ENCODE data around the gene SRBD1.

SRBD1 gene

GRCh38 chr2:45459860-45460259 is 151.2 kb downstream of the SRBD1 start:
- H3K36me3 ChIP-seq (ENCODE audit: control insufficient read depth, insufficient read depth, low read length), result no peaks in the 10 kb centered on the region
- no peak for TF ChIP-seq CTCF (IDR thresholded peaks at IDR 0.05; ENCODE audit: insufficient read depth, low read length, poor library complexity, severe bottlenecking)
- no peak overlapping the region for H3K4me3 ChIP-seq (replicated peaks; ENCODE audit: low read depth, low read length)
- no peaks in the 10 kb centered on the region for H3K27me3 ChIP-seq (replicated peaks; ENCODE audit: control insufficient read depth, insufficient read depth, low read length)
- no peak for DNase-seq (ENCODE audit: extremely low read depth, insufficient read length)

GRCh38 chr2:45458909-45459563 is 152.0 kb downstream of the SRBD1 start:
- Histone ChIP-seq H3K27me3 (replicated peaks; ENCODE audit: control insufficient read depth, insufficient read depth, low read length) (no peaks in the 10 kb centered on the region), H3K36me3 (ENCODE audit: control insufficient read depth, insufficient read depth, low read length) (no peaks in the 10 kb centered on the region), H3K4me3 (replicated peaks; ENCODE audit: low read depth, low read length) (no peak overlapping the region)
- no peak for DNase-seq (ENCODE audit: extremely low read depth, insufficient read length)
- TF ChIP-seq CTCF (IDR thresholded peaks at IDR 0.05; ENCODE audit: insufficient read depth, low read length, poor library complexity, severe bottlenecking), result no peak

GRCh38 chr2:45457211-45457945 is 153.7 kb downstream of the SRBD1 start:
- Histone ChIP-seq H3K36me3 (ENCODE audit: control insufficient read depth, insufficient read depth, low read length) (no peaks in the 10 kb centered on the region), H3K27me3 (replicated peaks; ENCODE audit: control insufficient read depth, insufficient read depth, low read length) (no peaks in the 10 kb centered on the region), H3K4me3 (replicated peaks; ENCODE audit: low read depth, low read length) (no peak overlapping the region)
- TF ChIP-seq CTCF (IDR thresholded peaks at IDR 0.05; ENCODE audit: insufficient read depth, low read length, poor library complexity, severe bottlenecking), result no peak
- no peak for DNase-seq (ENCODE audit: extremely low read depth, insufficient read length)

- Histone ChIP-seq H3K36me3 (ENCODE audit: control insufficient read depth, insufficient read depth, low read length) (no peaks in the 10 kb centered on the region), H3K4me3 (replicated peaks; ENCODE audit: low read depth, low read length) (no peak overlapping the region), H3K27me3 (replicated peaks; ENCODE audit: control insufficient read depth, insufficient read depth, low read length) (no peaks in the 10 kb centered on the region)
- no peak for DNase-seq (ENCODE audit: extremely low read depth, insufficient read length)
- TF ChIP-seq CTCF (IDR thresholded peaks at IDR 0.05; ENCODE audit: insufficient read depth, low read length, poor library complexity, severe bottlenecking), result no peak
Measured at GRCh38 chr2:45452866-45453265, 158.2 kb downstream of the SRBD1 start.

GRCh38 chr2:45450634-45451033 is 160.4 kb downstream of the SRBD1 start:
- H3K36me3 ChIP-seq (ENCODE audit: control insufficient read depth, insufficient read depth, low read length), result no peaks in the 10 kb centered on the region
- no peak for TF ChIP-seq CTCF (IDR thresholded peaks at IDR 0.05; ENCODE audit: insufficient read depth, low read length, poor library complexity, severe bottlenecking)
- H3K4me3 ChIP-seq (replicated peaks; ENCODE audit: low read depth, low read length), result no peak overlapping the region
- H3K27me3 ChIP-seq (replicated peaks; ENCODE audit: control insufficient read depth, insufficient read depth, low read length), result no peaks in the 10 kb centered on the region
- no peak for DNase-seq (ENCODE audit: extremely low read depth, insufficient read length)
